Mesenchymal stem cell (in vitro differentiated cells and primary cell): Measurements from ENCODE around the gene SLC39A9.

ENCODE experiments used
- DNase-seq: peaks from one replicate; pipeline ENCODE4 v3.0.0-alpha.2; 2013
- H2AFZ ChIP-seq: one replicate; pipeline ENCODE4 v1.6.1; 2013; ENCODE audit warnings: low read depth, mild to moderate bottlenecking, control low read depth, inconsistent platforms, low read length, moderate library complexity
- H2AK5ac ChIP-seq: 2 replicates; pipeline ENCODE4 v1.6.1; 2013; ENCODE audit warnings: low read length, moderate library complexity, mild to moderate bottlenecking, inconsistent platforms; ENCODE audit not compliant: severe bottlenecking
- H2BK120ac ChIP-seq: one replicate; pipeline ENCODE4 v1.6.1; 2013; ENCODE audit warnings: low read depth, mild to moderate bottlenecking, inconsistent platforms, low read length, moderate library complexity
- H2BK12ac ChIP-seq, 2 experiments: one replicate each; pipeline ENCODE4 v1.6.1; 2013; ENCODE audit warnings: inconsistent platforms in 2 of 2, low read length in 2 of 2, mild to moderate bottlenecking in 2 of 2, moderate library complexity in 2 of 2, control low read depth in 1 of 2
- H2BK15ac ChIP-seq: one replicate; pipeline ENCODE4 v1.6.1; 2013; ENCODE audit warnings: mild to moderate bottlenecking, low read depth, inconsistent platforms; ENCODE audit not compliant: poor library complexity, severe bottlenecking
- H2BK5ac ChIP-seq: 2 replicates; pipeline ENCODE4 v1.6.1; 2013; ENCODE audit warnings: low read depth, mild to moderate bottlenecking, low read length, control low read depth, inconsistent platforms; ENCODE audit not compliant: poor library complexity, severe bottlenecking
- H3K14ac ChIP-seq, 2 experiments: one replicate each; pipeline ENCODE4 v1.6.1; 2013; ENCODE audit warnings: inconsistent platforms in 2 of 2, low read length in 2 of 2, control low read depth in 1 of 2, mild to moderate bottlenecking in 1 of 2, moderate library complexity in 1 of 2
- H3K18ac ChIP-seq, 2 experiments: one replicate each; pipeline ENCODE4 v1.6.1; 2013; ENCODE audit warnings: inconsistent platforms in 2 of 2, low read length in 2 of 2, control low read depth in 1 of 2, low read depth in 1 of 2, mild to moderate bottlenecking in 1 of 2
- H3K23ac ChIP-seq, 2 experiments: one replicate each; pipeline ENCODE4 v1.6.1; 2013; ENCODE audit warnings: inconsistent platforms in 2 of 2, low read length in 2 of 2, mild to moderate bottlenecking in 2 of 2, moderate library complexity in 2 of 2, control low read depth in 1 of 2
- H3K27ac ChIP-seq: 2 replicates; pipeline ENCODE4 v1.5.1; 2013; ENCODE audit warnings: mild to moderate bottlenecking, moderate library complexity, low read length, control low read depth, inconsistent platforms; ENCODE audit not compliant: poor library complexity, severe bottlenecking
- H3K27me3 ChIP-seq, 2 experiments: 2 replicates each; pipeline versions ENCODE4 v1.6.1 to v1.7.0; 2013; ENCODE audit warnings: low read length in 2 of 2, mild to moderate bottlenecking in 2 of 2, moderate library complexity in 2 of 2, control low read depth in 1 of 2, inconsistent platforms in 1 of 2; ENCODE audit not compliant: control insufficient read depth in 1 of 2, insufficient read depth in 1 of 2
- H3K36me3 ChIP-seq, 2 experiments: 2 replicates each; pipeline versions ENCODE4 v1.6.1 to v1.7.0; 2013; ENCODE audit warnings: low read length in 2 of 2, control low read depth in 1 of 2, inconsistent platforms in 1 of 2, low read depth in 1 of 2, mild to moderate bottlenecking in 1 of 2; ENCODE audit not compliant: insufficient read depth in 2 of 2, control insufficient read depth in 1 of 2
- H3K4ac ChIP-seq, 2 experiments: one replicate each; pipeline ENCODE4 v1.6.1; 2013; ENCODE audit warnings: inconsistent platforms in 2 of 2, low read length in 2 of 2, mild to moderate bottlenecking in 2 of 2, moderate library complexity in 2 of 2, control low read depth in 1 of 2, low read depth in 1 of 2
- H3K4me1 ChIP-seq: 2 replicates; pipeline ENCODE4 v1.6.1; 2013; ENCODE audit warnings: low read depth, low read length, control low read depth; ENCODE audit not compliant: control insufficient read depth, insufficient read depth
- H3K4me2 ChIP-seq: 2 replicates; pipeline ENCODE4 v1.6.1; 2013; ENCODE audit warnings: low read length, mild to moderate bottlenecking, inconsistent platforms; ENCODE audit not compliant: poor library complexity, severe bottlenecking
- H3K4me3 ChIP-seq, 2 experiments: 2 replicates each; pipeline versions ENCODE4 v1.5.1 to v1.7.0; 2013; ENCODE audit warnings: low read length in 2 of 2, mild to moderate bottlenecking in 2 of 2, control low read depth in 1 of 2, low read depth in 1 of 2; ENCODE audit not compliant: insufficient read depth in 1 of 2
- H3K79me1 ChIP-seq: replicated peaks from 2 replicates; pipeline ENCODE4 v1.6.1; 2013; ENCODE audit warnings: mild to moderate bottlenecking, control low read depth, low read length, inconsistent platforms; ENCODE audit not compliant: poor library complexity, severe bottlenecking
- H3K9ac ChIP-seq: 2 replicates; pipeline ENCODE4 v1.7.0; 2013; ENCODE audit warnings: mild to moderate bottlenecking, low read length, moderate library complexity
- H3K9me3 ChIP-seq: 2 replicates; pipeline ENCODE4 v1.7.0; 2013; ENCODE audit warnings: mild to moderate bottlenecking, low read length; ENCODE audit not compliant: control insufficient read depth
- H4K8ac ChIP-seq: one replicate; pipeline ENCODE4 v1.6.1; 2013; ENCODE audit warnings: inconsistent platforms, mild to moderate bottlenecking, low read length, moderate library complexity
- H4K91ac ChIP-seq: one replicate; pipeline ENCODE4 v1.6.1; 2013; ENCODE audit warnings: mild to moderate bottlenecking, low read length, inconsistent platforms
- WGBS: methylation state at CpG from one replicate; pipeline ENCODE4 v1.1.7; 2013; ENCODE audit warnings: mixed read lengths; 5-methylcytosine and 5-hydroxymethylcytosine counted together

The SLC39A9 gene

GRCh38 chr14:69370061-69370460 lies 28.4 kb upstream of the SLC39A9 start:
- no peak overlapping the region for H3K14ac ChIP-seq
- H3K23ac ChIP-seq, result no peak overlapping the region
- no peak overlapping the region for H2BK120ac ChIP-seq
- no peak overlapping the region for H4K8ac ChIP-seq
- no peak overlapping the region for H2AK5ac ChIP-seq
- no peak overlapping the region for H3K18ac ChIP-seq
- H2BK15ac ChIP-seq, result no peak overlapping the region
- no peak overlapping the region for H2AFZ ChIP-seq
- H3K79me1 ChIP-seq, result no peaks in the 10 kb centered on the region
- DNase-seq, result no peak
- H3K36me3 ChIP-seq, result peaks cover 5 to 12% of the 10 kb centered on the region in 2 experiments
- H3K4me2 ChIP-seq, result no peak overlapping the region
- H3K4ac ChIP-seq, result no peak overlapping the region
- H3K9me3 ChIP-seq, result peaks cover 3% of the 10 kb centered on the region
- no peak overlapping the region for H2BK12ac ChIP-seq
- no peak overlapping the region for H3K27ac ChIP-seq
- H4K91ac ChIP-seq, result no peak overlapping the region
- WGBS, result 76% methylated on average over 5 of the region's 5 CpGs
- H3K4me3 ChIP-seq, result no peak overlapping the region
- H2BK5ac ChIP-seq, result no peak overlapping the region
- H3K9ac ChIP-seq, result no peak overlapping the region
- no peaks in the 10 kb centered on the region for H3K4me1 ChIP-seq
- no peaks in the 10 kb centered on the region for H3K27me3 ChIP-seq

- H3K9ac ChIP-seq, result no peak overlapping the region
- H2AFZ ChIP-seq, result no peak overlapping the region
- peaks cover 5% of the 10 kb centered on the region for H3K9me3 ChIP-seq
- whole genome bisulfite sequencing, result 95% methylated on average over 2 of the region's 3 CpGs
- H4K8ac ChIP-seq, result no peak overlapping the region
- H2BK12ac ChIP-seq, result no peak overlapping the region
- H3K14ac ChIP-seq, result no peak overlapping the region
- no peak overlapping the region for H2BK5ac ChIP-seq
- H3K4me3 ChIP-seq, result no peak overlapping the region
- H4K91ac ChIP-seq, result no peak overlapping the region
- H3K27me3 ChIP-seq, result no peaks in the 10 kb centered on the region
- H2AK5ac ChIP-seq, result no peak overlapping the region
- no peak overlapping the region for H3K4me2 ChIP-seq
- no peak overlapping the region for H3K27ac ChIP-seq
- no peak overlapping the region for H2BK120ac ChIP-seq
- H3K79me1 ChIP-seq, result no peaks in the 10 kb centered on the region
- H2BK15ac ChIP-seq, result no peak overlapping the region
- peaks cover 5 to 32% of the 10 kb centered on the region in 2 experiments for H3K36me3 ChIP-seq
- no peak for DNase-seq
- no peak overlapping the region for H3K23ac ChIP-seq
- no peak overlapping the region for H3K18ac ChIP-seq
- H3K4me1 ChIP-seq, result no peaks in the 10 kb centered on the region
- no peak overlapping the region for H3K4ac ChIP-seq
Observed at GRCh38 chr14:69372146-69372545, 26.3 kb upstream of the SLC39A9 start.

GRCh38 chr14:69373104-69373503 lies 25.4 kb upstream of the SLC39A9 start:
- DNase-seq, result no peak
- Histone ChIP-seq H2BK5ac (no peak overlapping the region), H3K4ac (no peak overlapping the region), H3K18ac (no peak overlapping the region), H3K14ac (no peak overlapping the region), H3K27me3 (no peaks in the 10 kb centered on the region), H4K8ac (no peak overlapping the region), H3K4me2 (no peak overlapping the region), H3K9me3 (peaks cover 5% of the 10 kb centered on the region), H3K9ac (no peak overlapping the region), H4K91ac (no peak overlapping the region), H2BK15ac (no peak overlapping the region), H2AK5ac (no peak overlapping the region), H3K27ac (no peak overlapping the region), H3K4me1 (peaks cover 1% of the 10 kb centered on the region), H2BK120ac (no peak overlapping the region), H3K36me3 (peaks cover 5 to 39% of the 10 kb centered on the region in 2 experiments), H2AFZ (no peak overlapping the region), H2BK12ac (no peak overlapping the region), H3K23ac (no peak overlapping the region), H3K79me1 (no peaks in the 10 kb centered on the region), H3K4me3 (no peak overlapping the region)
- WGBS, result 53% methylated on average over 1 of the region's 1 CpG

- Histone ChIP-seq H2BK12ac (no peak overlapping the region), H2AK5ac (no peak overlapping the region), H3K36me3 (peaks cover 8 to 49% of the 10 kb centered on the region in 2 experiments), H3K9me3 (peaks cover 5% of the 10 kb centered on the region), H3K9ac (no peak overlapping the region), H4K8ac (no peak overlapping the region), H3K27me3 (no peaks in the 10 kb centered on the region), H4K91ac (no peak overlapping the region), H3K79me1 (peaks cover 5% of the 10 kb centered on the region), H2BK5ac (no peak overlapping the region), H3K4me2 (no peak overlapping the region), H3K23ac (no peak overlapping the region), H2AFZ (no peak overlapping the region), H3K4ac (no peak overlapping the region), H2BK120ac (no peak overlapping the region), H3K4me3 (no peak overlapping the region), H3K18ac (no peak overlapping the region), H3K4me1 (peaks cover 1% of the 10 kb centered on the region), H2BK15ac (no peak overlapping the region), H3K14ac (no peak overlapping the region), H3K27ac (no peak overlapping the region)
- DNase-seq, result no peak
Observed at GRCh38 chr14:69374235-69374634, 24.3 kb upstream of the SLC39A9 start.
